NCI-H1436 treated with DMSO at 0.1 percent for 48 hours (cell line): ENCODE measurements around the gene TMEM97.
"Not testable (repeated sequence)": the region's sequence is repeated elsewhere in the genome, so short reads cannot be mapped to it uniquely, and the experiment has no call there.

Experiments
- DNase-seq: peaks from one replicate; lab custom pipeline; 2025; lab: John Stamatoyannopoulos, UW

Gene TMEM97

DNA sequence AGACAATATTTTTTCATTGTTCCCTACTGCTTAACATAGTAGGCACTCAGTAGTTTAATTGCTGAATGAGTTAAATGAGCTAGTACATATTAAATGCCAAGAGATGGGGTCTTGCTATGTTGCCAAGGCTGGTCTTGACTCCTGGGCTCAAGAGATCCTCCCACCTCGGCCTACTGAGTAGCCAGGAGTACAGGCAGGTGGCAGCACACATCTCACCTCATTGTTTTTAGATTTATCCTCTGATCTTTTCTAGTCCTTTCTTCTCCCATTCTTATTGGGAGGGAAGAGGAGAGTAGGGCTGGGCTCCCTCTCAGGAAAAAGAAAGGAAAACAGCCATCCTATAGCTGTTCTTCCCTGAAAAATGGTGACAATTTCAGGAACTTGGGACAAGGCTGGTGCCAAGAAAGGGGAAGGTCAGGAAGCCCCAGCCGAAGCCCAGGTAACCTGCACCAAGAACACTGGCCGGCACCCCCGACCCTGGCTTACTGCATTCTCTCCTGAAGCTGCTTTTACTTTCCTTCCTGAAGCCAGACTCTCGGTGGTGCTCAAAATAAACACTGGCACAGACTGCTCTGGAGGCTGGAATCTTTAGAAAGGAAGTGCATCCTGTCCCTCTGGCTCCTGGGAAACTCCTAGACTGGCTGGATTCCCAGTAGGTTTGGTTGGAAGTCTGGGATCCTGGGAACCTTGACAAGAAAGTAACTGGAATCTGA lies 19.2 kb downstream of the TMEM97 start:
- no peak for DNase-seq

DNA sequence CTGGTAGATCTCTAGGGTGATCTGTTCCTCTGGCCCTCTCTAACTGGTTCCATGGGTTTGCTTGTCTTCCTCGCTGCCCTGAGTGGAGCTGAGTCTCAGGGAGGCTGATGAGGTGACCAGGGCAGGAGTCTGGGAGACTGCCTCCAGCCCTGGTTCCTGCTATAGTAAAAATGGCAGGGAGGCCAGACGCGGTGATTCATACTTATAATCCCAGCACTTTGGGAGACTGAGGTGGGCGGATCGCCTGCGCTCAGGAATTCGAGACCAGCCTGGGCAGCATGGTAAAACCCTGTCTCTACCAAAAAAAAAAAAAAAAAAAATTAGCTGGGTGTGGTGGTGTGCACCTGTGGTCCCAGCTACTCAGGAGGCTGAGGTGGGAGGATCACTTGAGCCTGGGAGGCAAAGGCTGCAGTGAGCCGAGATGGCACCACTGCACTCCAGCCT lies 19.8 kb downstream of the TMEM97 start:
- not testable (repeated sequence) for DNase-seq

DNA sequence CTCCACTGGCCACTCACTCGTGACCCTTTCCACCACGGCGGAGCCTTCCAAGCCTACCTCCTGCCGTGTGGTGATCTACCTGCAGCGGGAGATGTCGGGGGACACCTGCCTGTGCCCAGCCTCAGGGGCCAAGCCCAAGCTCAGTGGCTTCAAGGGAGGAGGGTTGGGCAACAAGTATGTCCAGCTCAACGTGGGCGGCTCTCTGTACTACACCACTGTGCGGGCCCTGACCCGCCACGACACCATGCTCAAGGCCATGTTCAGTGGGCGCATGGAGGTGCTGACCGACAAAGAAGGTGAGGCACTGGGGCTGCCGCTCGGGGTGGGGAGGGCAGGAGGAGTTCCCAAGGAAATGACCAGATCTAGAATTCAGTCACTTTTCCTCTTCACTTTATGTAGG lies 20.4 kb downstream of the TMEM97 start:
- no peak for DNase-seq

DNA sequence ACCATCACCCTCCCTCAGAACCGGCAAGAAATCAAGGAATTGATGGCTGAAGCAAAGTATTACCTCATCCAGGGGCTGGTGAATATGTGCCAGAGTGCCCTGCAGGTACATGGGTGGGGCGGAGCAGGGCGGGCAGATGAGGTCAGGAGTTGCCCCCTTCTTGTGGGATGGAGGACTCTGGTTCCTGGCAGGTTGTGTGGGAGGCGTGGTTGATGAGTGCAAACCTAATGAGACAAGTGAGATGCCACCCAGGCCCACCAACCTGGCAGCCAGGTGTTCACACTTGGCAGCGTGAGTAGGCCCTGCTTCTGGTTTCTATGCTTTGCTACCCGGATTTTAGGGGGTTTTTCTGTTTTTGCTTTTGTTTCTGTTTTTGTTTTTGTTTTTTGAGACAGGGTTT lies 21.4 kb downstream of the TMEM97 start:
- no peak for DNase-seq

GRCh38 chr17:28341516-28341915 lies 22.5 kb downstream of the TMEM97 start:
- DNase-seq = no peak

DNA sequence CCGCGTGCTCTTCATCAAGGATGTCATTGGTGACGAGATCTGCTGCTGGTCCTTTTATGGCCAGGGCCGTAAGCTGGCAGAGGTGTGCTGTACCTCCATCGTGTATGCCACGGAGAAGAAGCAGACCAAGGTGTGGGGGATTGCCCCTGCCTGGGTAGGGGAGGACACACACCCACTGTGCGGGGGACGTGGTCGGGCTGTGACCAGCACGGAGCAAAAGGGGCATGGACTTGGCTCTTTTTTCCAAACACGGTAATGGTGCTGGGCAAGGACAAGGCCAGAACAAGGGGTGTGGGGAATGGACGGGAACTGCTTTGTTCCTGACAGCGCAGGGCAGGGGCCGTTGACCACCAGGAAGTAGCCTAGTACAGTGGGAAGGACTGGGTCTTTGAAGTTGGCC lies 23.3 kb downstream of the TMEM97 start:
- no peak for DNase-seq

GRCh38 chr17:28343491-28343932 lies 24.5 kb downstream of the TMEM97 start:
- no peak for DNase-seq

- DNase-seq = no peak
Measured at GRCh38 chr17:28344011-28344410, 25.0 kb downstream of the TMEM97 start.

DNA sequence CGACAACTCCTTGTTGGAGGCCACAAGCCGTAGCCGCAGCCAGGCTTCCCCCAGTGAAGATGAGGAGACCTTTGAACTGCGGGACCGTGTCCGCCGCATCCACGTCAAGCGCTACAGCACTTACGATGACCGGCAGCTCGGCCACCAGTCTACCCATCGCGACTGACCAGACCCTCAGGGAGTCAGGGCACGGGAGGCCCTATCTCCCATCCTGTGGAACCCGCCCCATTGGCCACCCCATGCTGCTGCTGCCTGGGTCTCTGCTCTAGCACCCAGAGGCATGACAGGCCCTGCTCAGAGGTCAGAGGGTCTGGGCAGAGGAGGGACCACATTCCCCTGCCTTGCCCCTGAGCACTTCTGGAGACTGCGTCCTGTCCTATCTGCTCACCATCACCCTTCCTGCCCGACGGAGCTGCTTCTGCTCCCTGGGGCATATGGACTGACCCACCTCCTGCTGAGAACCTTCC lies 25.5 kb downstream of the TMEM97 start:
- no peak for DNase-seq

GRCh38 chr17:28345419-28346198 lies 26.6 kb downstream of the TMEM97 start:
- no peak for DNase-seq

DNA sequence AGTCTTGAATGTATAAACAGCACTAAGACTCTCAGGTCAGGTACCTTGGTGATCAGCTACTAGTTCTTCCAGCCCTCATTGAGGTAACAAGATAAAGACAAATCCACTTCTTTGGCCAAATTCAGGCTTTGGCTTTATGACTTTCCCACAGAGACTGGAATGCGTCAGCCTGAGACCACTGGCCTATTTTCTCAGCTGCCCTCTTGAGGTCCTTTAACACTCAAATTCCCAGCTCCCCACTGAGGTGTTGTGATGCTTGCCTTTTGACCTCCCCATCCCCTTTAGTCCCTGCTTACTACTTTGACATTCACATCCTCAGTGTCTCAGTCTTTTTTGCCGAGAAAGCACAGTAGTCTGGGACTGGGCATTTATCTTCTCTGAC lies 27.2 kb downstream of the TMEM97 start:
- DNase-seq = no peak

GRCh38 chr17:28346746-28347246 lies 27.8 kb downstream of the TMEM97 start:
- no peak for DNase-seq

- DNase-seq = no peak
Measured at GRCh38 chr17:28347261-28347891, 28.4 kb downstream of the TMEM97 start.

GRCh38 chr17:28348979-28349378 lies 30.0 kb downstream of the TMEM97 start:
- no peak for DNase-seq

DNA sequence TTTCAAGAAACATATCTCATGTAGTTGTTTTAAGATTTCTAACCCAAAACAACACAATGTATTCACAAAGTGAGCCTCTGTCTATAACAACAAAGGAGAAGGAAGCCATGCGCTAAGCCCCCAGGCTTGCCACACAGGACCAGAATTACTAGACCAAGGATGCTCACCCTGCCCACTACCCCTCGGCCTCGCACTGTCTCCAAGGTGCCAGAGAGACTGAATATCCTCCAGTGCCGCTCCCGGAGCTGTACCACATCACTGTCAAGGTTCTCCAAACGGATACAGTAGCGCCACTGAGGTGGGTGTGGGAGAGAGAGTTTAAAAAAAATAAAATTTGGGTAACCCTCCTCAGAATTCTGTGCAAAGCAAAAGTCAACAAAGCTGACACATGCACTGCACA lies 31.3 kb downstream of the TMEM97 start:
- DNase-seq = no peak

DNA sequence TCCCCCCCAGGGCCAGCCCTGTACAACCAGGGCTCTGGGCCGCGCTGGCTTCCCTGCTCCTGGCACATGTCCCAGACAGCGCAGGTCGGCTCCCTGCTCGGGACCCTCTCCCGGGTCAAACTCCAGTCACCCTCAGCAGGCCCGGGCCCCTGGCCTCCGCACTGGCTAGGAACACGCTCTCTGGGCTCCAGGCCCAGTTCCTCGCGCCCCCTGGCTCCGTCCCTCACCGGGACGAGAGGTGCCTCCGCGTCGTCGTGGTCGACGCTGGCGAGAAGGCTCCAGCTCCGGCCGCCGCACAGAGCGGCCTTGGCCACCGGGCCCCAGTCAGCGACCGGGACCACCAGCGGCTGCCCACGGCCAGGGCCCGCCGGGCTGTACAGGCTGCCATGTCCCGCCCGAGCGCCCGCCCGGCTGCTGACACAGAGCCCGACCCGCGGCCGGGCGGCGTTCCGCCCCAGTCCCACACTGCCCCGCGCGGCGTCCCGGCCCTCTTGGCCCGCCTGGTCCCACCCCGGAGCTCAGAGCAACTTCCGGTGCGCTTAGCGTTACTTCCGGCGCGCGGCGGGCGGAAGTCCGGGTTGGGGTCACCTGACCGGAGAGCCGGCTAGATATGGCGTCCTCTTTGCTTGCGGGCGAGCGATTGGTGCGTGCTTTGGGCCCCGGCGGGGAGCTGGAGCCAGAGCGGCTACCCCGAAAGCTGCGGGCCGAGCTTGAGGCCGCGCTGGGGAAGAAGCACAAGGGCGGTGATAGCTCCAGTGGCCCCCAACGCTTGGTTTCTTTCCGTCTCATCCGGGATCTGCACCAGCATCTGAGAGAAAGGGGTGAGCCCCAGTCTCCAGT lies 38.3 kb downstream of the TMEM97 start, which contains the start of gene POLDIP2:
TSS of gene POLDIP2 (minus strand) at position 467 of the 840 bp plus-strand sequence. CDS start at position 388, 79 bp downstream.
- peak; percentile 72 for DNase-seq

DNA sequence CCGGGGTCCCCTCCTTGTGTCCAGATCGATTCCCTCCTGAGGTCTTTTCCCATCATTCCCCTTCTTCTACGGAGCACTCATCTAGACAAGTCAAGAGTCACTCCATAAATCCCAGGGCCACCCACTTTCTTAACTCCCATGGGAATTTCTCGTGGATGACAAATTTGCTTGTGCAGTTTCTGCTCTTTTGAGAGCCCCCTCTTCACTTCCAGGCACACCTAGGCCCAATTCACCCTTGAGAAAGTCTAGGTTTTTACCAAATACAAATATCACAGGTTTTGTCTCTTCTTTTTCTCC lies 38.8 kb downstream of the TMEM97 start:
- no peak for DNase-seq

DNA sequence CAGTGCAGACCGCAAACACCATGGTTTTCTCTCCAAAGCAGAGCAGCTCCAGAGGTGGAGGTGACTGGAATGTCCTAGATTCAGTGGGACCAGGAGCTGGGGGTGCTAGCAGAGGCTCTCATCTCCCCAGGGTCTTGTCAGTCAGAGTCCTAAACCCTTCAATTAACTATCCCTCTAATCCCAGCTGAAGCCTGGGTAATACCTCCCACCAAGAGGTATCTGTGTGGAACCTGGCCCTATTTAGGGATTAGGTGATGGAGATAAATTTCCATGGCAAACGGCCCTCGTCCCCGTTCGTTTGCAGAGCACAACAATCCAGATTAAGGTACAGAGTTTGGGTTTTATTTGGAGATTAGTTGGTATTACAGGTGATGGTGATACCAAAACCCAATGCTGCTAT lies 44.2 kb downstream of the TMEM97 start:
- DNase-seq = no peak

- no peak for DNase-seq
Measured at GRCh38 chr17:28363776-28364650, 45.0 kb downstream of the TMEM97 start.

DNA sequence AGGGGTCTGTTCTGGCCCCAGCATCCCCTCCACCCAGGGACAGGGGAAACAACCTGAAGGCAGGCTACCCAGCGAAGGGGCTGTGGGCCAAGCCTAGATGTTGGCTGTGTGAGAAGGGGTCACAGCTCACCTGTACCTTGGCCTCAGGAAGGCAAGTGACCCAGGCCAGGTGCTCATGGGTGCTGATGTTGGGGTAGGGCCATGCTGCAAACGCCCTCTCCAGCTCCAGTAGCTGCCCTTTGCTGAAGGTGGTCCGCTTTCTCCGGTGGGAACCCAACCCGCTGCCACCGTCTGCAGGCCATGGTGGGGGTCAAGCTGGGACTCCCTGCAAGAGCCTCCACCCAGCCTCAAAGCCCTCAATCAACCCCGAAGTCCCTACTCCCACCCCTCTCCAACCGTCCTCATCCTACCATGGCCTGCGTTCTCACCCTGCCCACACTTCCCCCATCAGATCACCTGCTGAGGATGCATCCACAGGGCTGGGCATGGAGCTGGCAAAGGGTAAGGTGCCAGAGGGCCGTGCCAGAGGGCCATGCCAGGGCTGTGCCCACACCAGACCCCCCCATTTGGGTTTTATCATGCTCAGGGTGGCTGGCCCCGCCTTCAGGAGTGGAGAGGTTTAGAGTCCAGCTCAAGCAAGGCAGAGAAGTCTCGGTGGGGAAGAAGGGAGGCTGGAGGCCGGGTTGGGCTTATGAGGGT lies 45.8 kb downstream of the TMEM97 start, which contains the start of gene SEBOX:
TSS of gene SEBOX (minus strand) at position 535 of the 699 bp plus-strand sequence. CDS start at position 487, 48 bp downstream.
- DNase-seq = no peak
